Stimulated activated CD4-positive, alpha-beta T cell treated with anti-CD3 and anti-CD28 coated beads, Interleukin-15, amount 100 ng/mL, for 48 hours (primary cell): ENCODE measurements around the gene FGGY.
A peak's percentile ranks its signal among the peaks of the same experiment; 100 is the strongest.
"Not testable (repeated sequence)": the region's sequence is repeated elsewhere in the genome, so short reads cannot be mapped to it uniquely, and the experiment has no call there.

ENCODE experiments used
- DNase-seq, 2 donors: peaks; one replicate each; pipeline ENCODE4 v3.0.0-alpha.2; 2020; ENCODE audit warnings: low read depth in 2 of 2

FGGY gene

DNA sequence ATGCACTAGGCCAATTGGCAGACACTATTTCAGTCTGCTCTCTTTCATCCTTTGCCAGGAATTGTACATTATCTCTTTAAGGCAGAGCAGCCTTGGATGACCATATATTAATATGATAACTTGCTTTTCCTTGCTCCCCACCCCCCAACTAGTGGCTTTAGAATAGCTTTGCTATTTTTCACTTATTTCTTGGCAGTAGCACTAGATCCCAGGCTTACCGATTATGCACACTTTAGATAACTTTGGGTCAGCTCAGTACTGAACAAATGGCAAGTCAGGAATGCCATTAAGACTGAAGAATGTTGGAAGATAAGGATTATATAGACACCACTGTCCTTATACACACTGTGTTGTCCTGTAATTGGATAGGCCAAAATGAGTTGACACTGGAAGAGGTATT lies 146.4 kb downstream of the FGGY start:
- DNase-seq: no peak

DNA sequence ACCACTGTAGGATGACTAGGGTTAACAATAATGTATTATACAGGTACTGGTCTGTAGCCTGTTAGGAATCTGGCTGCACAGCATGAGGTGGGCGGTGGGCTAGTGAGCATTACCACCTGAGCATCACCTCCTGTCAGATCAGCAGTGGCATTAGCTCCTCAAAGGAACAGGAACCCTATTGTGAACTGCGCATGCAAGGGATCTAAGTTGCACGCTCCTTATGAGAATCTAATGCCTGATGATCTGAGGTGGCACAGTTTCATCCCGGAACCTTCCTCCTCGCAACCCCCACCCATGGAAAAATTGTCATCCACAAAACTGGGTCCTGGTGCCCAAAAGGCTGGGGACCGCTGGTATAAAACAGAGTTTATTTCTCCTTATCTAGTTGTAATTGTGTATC lies 147.6 kb downstream of the FGGY start:
- DNase-seq: no peak

DNA sequence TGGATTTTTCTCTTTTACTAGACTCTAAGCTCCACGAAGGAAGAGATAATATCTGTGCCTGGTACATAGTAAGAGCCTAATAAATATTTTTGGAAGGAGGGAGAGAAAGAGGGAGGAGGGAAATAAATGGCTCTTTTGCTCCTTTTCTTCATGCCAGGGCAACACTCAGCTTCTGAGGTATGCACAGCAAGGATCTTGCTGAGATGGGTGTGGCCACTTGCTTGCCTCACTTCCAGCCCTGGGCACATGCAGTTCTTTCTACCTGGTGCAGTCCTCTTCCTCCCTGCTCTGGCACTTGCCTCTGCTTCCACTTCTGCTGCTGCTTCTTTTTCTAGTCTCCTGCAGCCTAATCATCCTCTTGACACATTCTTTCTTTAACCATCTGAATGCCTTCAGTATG lies 148.1 kb downstream of the FGGY start:
- no peak for DNase-seq

DNA sequence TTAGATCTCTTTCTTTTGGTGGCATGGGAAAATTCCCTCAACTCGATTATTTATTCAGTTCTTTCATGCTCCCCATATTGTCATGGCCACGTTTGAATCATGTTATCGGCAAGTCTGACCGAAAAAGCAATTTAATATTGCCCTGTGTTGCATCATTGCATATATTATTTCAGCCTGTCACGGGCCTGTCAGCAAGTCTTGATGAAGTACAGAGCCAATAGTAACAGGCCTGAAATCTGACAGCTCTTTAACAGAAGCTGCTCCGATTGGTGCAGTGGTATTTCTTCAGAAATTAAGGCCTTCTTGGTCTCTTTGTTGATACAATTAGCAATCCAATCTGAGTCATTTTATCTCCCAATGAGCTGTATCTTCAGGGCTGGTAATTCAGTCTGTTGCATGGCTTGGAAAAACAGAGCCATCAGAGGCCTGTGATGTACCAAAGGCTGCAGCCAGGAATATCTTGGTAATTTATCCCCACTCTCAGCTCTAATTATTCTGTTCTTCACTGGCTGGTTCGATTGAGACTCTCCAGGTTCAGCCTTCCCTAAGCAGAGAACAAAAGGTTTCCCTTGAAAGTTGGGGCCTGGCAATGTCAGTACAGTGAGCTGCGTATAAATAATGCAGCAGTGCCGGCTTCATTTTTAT lies 149.5 kb downstream of the FGGY start:
- no peak for DNase-seq

GRCh38 chr1:59452026-59452425 lies 155.1 kb downstream of the FGGY start:
- DNase-seq: no peak

GRCh38 chr1:59452559-59452958 lies 155.7 kb downstream of the FGGY start:
- no peak for DNase-seq

GRCh38 chr1:59453297-59453968 lies 156.5 kb downstream of the FGGY start:
- no peak for DNase-seq

- no peak for DNase-seq
These were observed 158.3 kb downstream of the FGGY start for GRCh38 chr1:59455206-59455605.

GRCh38 chr1:59457786-59458185 lies 160.9 kb downstream of the FGGY start:
- no peak for DNase-seq

- DNase-seq: no peak
These were observed 162.0 kb downstream of the FGGY start for GRCh38 chr1:59458884-59459283.

DNA sequence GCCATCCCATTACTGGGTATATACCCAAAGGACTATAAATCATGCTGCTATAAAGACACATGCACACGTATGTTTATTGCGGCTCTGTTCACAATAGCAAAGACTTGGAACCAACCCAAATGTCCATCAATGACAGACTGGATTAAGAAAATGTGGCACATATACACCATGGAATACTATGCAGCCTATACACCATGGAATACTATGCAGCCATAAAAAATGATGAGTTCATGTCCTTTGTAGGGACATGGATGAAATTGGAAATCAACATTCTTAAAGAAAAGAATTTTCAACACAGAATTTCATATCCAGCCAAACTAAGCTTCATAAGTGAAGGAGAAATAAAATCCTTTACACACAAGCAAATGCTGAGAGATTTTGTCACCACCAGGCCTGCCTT lies 166.0 kb downstream of the FGGY start:
- not testable (repeated sequence) for DNase-seq

DNA sequence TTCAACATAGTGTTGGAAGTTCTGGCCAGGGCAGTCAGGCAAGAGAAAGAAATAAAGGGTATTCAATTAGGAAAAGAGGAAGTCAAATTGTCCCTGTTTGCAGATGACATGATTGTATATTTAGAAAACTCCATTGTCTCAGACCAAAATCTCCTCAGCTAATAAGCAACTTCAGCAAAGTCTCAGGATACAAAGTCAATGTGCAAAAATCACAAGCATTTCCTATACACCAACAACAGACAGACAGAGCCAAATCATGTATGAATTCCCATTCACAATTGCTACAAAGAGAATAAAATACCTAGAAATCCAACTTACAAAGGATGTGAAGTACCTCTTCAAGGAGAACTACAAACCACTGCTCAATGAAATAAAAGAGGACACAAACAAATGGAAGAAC lies 168.6 kb downstream of the FGGY start:
- not testable (repeated sequence) for DNase-seq

DNA sequence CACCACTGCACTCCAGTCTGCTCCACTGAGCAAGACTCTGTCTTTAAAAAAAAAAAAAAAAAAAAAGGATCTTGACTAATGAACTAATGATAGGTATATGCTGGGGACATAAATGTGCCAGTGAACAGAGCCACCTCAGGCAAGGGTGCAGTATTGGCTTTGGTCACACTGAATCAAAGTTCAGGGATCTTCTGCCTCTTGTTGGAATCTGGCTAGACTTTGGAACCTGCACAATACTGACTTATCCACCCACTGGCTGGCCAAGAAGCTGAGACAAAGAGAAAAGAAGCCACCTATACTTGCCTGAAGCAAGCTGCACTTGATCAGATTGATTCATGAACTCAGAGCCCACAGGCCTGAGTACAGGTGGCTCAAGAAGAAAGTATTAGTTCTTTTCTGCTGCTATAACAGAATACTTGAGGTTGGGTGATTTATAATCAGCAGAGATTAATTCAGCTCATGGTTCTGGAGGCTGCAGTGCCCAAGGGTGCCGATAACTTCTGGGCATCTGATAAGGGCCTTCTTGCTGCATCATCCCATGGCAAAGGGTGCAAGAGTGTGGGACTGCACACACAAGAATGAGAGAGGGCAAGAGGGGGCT lies 172.0 kb downstream of the FGGY start:
- no peak for DNase-seq

DNA sequence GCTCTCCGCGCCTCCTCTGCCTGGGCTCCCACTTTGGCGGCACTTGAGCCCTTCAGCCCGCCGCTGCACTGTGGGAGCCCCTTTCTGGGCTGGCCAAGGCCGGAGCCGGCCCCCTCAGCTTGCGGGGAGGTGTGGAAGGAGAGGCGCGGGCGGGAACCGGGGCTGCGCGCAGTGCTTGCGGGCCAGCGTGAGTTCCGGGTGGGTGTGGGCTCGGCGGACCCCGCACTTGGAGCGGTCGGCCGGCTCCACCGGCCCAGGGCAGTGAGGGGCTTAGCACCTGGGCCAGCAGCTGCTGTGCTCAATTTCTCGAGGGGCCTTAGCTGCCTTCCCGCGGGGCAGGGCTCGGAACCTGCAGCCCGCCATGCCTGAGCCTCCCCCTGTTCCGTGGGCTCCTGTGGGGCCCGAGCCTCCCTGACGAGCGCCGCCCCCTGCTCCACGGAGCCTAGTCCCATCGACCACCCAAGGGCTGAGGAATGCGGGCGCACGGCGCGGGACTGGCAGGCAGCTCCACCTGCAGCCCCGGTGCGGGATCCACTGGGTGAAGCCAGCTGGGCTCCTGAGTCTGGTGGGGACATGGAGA lies 175.2 kb downstream of the FGGY start:
- DNase-seq: not testable (repeated sequence)

- no peak for DNase-seq
These were observed 176.9 kb downstream of the FGGY start for GRCh38 chr1:59473831-59474230.

- no peak for DNase-seq
These were observed 177.6 kb downstream of the FGGY start for GRCh38 chr1:59474496-59474895.

DNA sequence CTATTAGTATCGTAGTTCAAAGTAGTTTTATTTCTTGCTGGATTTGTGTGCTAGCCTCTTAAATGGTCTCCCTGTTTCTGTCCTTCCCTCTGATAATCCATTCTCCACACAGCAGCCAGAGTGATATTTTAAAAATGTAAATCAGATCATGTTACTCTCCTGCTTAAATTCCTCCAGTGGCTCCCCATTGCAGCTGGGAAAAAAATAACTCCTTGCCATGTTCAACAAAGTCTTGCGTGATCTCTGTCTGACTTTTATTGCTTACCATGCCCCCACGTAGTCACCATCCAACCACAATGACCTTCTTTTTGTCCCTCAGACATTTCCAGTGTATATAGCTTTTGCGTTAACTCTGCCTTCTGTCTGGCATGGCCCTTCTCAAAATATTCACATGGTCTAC lies 178.8 kb downstream of the FGGY start:
- DNase-seq: no peak

DNA sequence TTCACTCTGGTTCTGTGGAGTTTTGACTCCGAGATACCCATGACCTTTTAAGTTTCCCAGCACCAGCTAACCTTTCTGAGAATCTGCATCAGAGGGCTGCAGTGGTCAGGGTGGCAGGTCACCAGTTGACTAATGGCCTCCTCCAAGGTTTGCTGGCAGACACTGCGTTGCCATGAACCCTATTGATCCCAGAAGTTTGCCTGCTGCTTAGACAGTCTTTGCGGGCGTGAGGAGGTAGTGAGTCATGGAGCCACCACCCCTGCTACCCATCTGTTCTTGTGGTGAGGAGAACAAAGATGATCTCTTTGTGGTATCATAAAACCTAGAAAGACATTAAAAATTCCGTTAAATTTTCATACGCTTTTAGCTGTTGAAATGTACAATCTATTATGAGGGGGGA lies 180.4 kb downstream of the FGGY start:
- peak; percentile 44 to 47 for DNase-seq

GRCh38 chr1:59477867-59478266 lies 181.0 kb downstream of the FGGY start:
- DNase-seq: no peak

GRCh38 chr1:59478822-59479221 lies 181.9 kb downstream of the FGGY start:
- DNase-seq: no peak

DNA sequence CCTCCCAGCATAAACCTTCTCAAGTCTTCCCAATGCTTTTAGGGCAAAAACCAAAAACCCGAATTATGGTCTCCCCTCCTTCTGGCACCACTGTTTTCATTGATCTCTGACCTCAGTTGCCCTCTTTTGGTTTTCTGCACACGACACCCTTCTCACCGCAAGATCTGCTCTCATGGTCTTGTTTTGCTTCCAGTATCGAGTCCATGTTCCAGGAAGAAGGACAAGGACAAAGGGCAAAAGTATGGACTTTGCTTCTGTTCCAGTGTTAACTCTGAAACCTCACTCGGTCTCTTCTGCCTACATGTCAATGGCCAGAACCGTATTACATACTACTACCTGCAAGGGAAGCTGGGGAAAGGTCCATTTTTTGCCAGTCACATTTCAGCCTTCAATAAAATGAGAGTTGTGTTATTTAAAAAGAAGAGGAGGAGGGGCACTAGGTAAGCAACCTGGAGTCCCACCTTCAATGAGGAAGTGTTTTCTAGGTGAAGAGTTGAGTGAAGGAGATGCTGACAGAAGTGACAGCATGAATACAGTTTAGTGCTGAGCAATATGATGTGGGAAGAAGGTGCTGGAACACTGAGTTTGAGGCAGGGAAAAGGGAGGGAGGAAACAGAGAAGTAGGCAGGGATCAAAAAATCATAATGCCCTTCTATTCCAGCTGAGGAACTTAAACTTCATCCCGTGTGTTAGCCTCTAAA lies 183.4 kb downstream of the FGGY start:
- no peak for DNase-seq

GRCh38 chr1:59481881-59482505 lies 185.1 kb downstream of the FGGY start:
- no peak for DNase-seq
